Muscle of leg (tissue), 11 donors: ENCODE results near the gene SNX8. TPM values are rescaled to one million over a fixed set of nuclear protein-coding genes. Genes with fewer than 3 reads are reported as not detected.

ENCODE experiments used
- DNase-seq: peaks from one replicate; pipeline ENCODE4 v3.0.0; 2013
- H3K27ac ChIP-seq: one replicate; pipeline ENCODE4 v1.5.1; 2013; ENCODE audit warnings: mild to moderate bottlenecking, low read length, control low read depth
- H3K27me3 ChIP-seq: one replicate; pipeline ENCODE4 v1.6.1; 2013; ENCODE audit warnings: low read length; ENCODE audit not compliant: control insufficient read depth, insufficient read depth
- H3K36me3 ChIP-seq: one replicate; pipeline ENCODE4 v1.6.1; 2013; ENCODE audit warnings: low read length; ENCODE audit not compliant: control insufficient read depth, insufficient read depth
- H3K4me1 ChIP-seq: one replicate; pipeline ENCODE4 v1.6.1; 2013; ENCODE audit warnings: low read length; ENCODE audit not compliant: control insufficient read depth, insufficient read depth
- H3K4me3 ChIP-seq: one replicate; pipeline ENCODE4 v1.5.1; 2013; ENCODE audit warnings: low read length, control low read depth
- H3K9me3 ChIP-seq: replicated peaks from 2 replicates; pipeline ENCODE4 v1.6.1; 2013; ENCODE audit warnings: low read depth, low read length; ENCODE audit not compliant: control insufficient read depth
- WGBS: methylation state at CpG from one replicate; pipeline ENCODE4 v1.1.5; 2013; ENCODE audit warnings: missing lambda C conversion rate; ENCODE audit not compliant: insufficient coverage; 5-methylcytosine and 5-hydroxymethylcytosine counted together
- polyA plus RNA-seq, 8 donors: library from polyadenylated mRNA; unstranded; fragments of 120-200 nt; gene quantifications; one replicate each; pipeline versions ENCODE4 v1.2.1 to v1.2.3, GENCODE V29; 2013; ENCODE audit warnings: inconsistent platforms in 1 of 8, low replicate concordance in 1 of 8; ENCODE audit not compliant: insufficient read length in 8 of 8, insufficient read depth in 1 of 8
- total RNA-seq: library from RNA; stranded (reverse); fragments of 120-200 nt; gene quantifications from one replicate; pipeline ENCODE4 v1.2.4, GENCODE V29; 2013

SNX8 gene
- total and polyA plus RNA-seq, 9 donors = 12.1 to 29.3 (median 23.9) TPM

GRCh38 chr7:2296832-2297231 lies 17.4 kb downstream of the SNX8 start:
- H3K4me3 ChIP-seq = no peak overlapping the region
- no peaks in the 10 kb centered on the region for H3K36me3 ChIP-seq
- no peak for DNase-seq
- no CpG with 5 or more reads among the region's 6 CpGs for WGBS
- H3K27ac ChIP-seq = no peak overlapping the region
- H3K4me1 ChIP-seq = peaks cover 12% of the 10 kb centered on the region
- H3K9me3 ChIP-seq = no peaks in the 10 kb centered on the region
- H3K27me3 ChIP-seq = no peaks in the 10 kb centered on the region

- no peak overlapping the region for H3K27ac ChIP-seq
- H3K9me3 ChIP-seq = no peaks in the 10 kb centered on the region
- H3K4me1 ChIP-seq = peaks cover 10% of the 10 kb centered on the region
- no peaks in the 10 kb centered on the region for H3K36me3 ChIP-seq
- no peak overlapping the region for H3K4me3 ChIP-seq
- H3K27me3 ChIP-seq = no peaks in the 10 kb centered on the region
- DNase-seq = peak; percentile 35
- WGBS = 0% methylated on average over 1 of the region's 6 CpGs
These were observed 18.2 kb downstream of the SNX8 start for GRCh38 chr7:2295936-2296620.

- no peak for DNase-seq
- Histone ChIP-seq H3K9me3 (no peaks in the 10 kb centered on the region), H3K4me1 (peaks cover 16% of the 10 kb centered on the region), H3K36me3 (no peaks in the 10 kb centered on the region), H3K27me3 (no peaks in the 10 kb centered on the region), H3K4me3 (no peak overlapping the region), H3K27ac (no peak overlapping the region)
- 100% methylated on average over 2 of the region's 6 CpGs for WGBS
These were observed 23.4 kb downstream of the SNX8 start for GRCh38 chr7:2290877-2291276.

GRCh38 chr7:2289621-2290020 lies 24.6 kb downstream of the SNX8 start:
- Histone ChIP-seq H3K4me1 (peaks cover 16% of the 10 kb centered on the region), H3K9me3 (no peaks in the 10 kb centered on the region), H3K27me3 (no peaks in the 10 kb centered on the region), H3K36me3 (no peaks in the 10 kb centered on the region), H3K27ac (peak overlapping the region; percentile 94), H3K4me3 (no peak overlapping the region)
- 42% methylated on average over 7 of the region's 13 CpGs for WGBS
- DNase-seq = no peak

- 44% methylated on average over 14 of the region's 20 CpGs for WGBS
- DNase-seq = peak; percentile 98
- no peaks in the 10 kb centered on the region for H3K36me3 ChIP-seq
- H3K27me3 ChIP-seq = no peaks in the 10 kb centered on the region
- peak overlapping the region; percentile 10 for H3K4me3 ChIP-seq
- no peaks in the 10 kb centered on the region for H3K9me3 ChIP-seq
- H3K27ac ChIP-seq = peak overlapping the region; percentile 94
- peaks cover 16% of the 10 kb centered on the region for H3K4me1 ChIP-seq
These were observed 25.1 kb downstream of the SNX8 start for GRCh38 chr7:2289111-2289586.

GRCh38 chr7:2288503-2288902 lies 25.7 kb downstream of the SNX8 start:
- Histone ChIP-seq H3K4me3 (no peak overlapping the region), H3K27me3 (no peaks in the 10 kb centered on the region), H3K27ac (peak overlapping the region; percentile 94), H3K9me3 (no peaks in the 10 kb centered on the region), H3K36me3 (no peaks in the 10 kb centered on the region), H3K4me1 (peaks cover 19% of the 10 kb centered on the region)
- DNase-seq = no peak
- 84% methylated on average over 3 of the region's 8 CpGs for WGBS

- 100% methylated on average over 1 of the region's 8 CpGs for WGBS
These were observed 26.5 kb downstream of the SNX8 start for GRCh38 chr7:2287745-2288144.

GRCh38 chr7:2283074-2283473 lies 31.2 kb downstream of the SNX8 start:
- Histone ChIP-seq H3K36me3 (peaks cover 2% of the 10 kb centered on the region), H3K27me3 (no peaks in the 10 kb centered on the region), H3K4me1 (peaks cover 37% of the 10 kb centered on the region), H3K4me3 (no peak overlapping the region), H3K9me3 (no peaks in the 10 kb centered on the region), H3K27ac (peak overlapping the region; percentile 51)
- no peak for DNase-seq
- 76% methylated on average over 9 of the region's 20 CpGs for WGBS

More at GRCh38 chr7:2287745-2288144, 26.5 kb downstream of the SNX8 start:
- no peaks in the 10 kb centered on the region for H3K27me3 ChIP-seq
- H3K9me3 ChIP-seq = no peaks in the 10 kb centered on the region
- H3K27ac ChIP-seq = no peak overlapping the region
- no peak for DNase-seq
- peaks cover 25% of the 10 kb centered on the region for H3K4me1 ChIP-seq
- H3K4me3 ChIP-seq = no peak overlapping the region
- H3K36me3 ChIP-seq = no peaks in the 10 kb centered on the region

- no peak for DNase-seq
- Histone ChIP-seq H3K27me3 (no peaks in the 10 kb centered on the region), H3K9me3 (no peaks in the 10 kb centered on the region), H3K27ac (peak overlapping the region; percentile 87), H3K4me1 (peaks cover 37% of the 10 kb centered on the region), H3K36me3 (peaks cover 6% of the 10 kb centered on the region), H3K4me3 (no peak overlapping the region)
- 84% methylated on average over 8 of the region's 14 CpGs for WGBS
These were observed 32.0 kb downstream of the SNX8 start for GRCh38 chr7:2282185-2282751.

- WGBS = 28% methylated on average over 6 of the region's 9 CpGs
- peak; percentile 92 for DNase-seq
- Histone ChIP-seq H3K36me3 (peaks cover 10% of the 10 kb centered on the region), H3K4me1 (peaks cover 37% of the 10 kb centered on the region), H3K27me3 (no peaks in the 10 kb centered on the region), H3K4me3 (no peak overlapping the region), H3K27ac (peak overlapping the region; percentile 87), H3K9me3 (no peaks in the 10 kb centered on the region)
These were observed 32.7 kb downstream of the SNX8 start for GRCh38 chr7:2281541-2281940.
